Activated CD4-positive, alpha-beta T cell treated with anti-CD3 and anti-CD28 coated beads for 24 hours (primary cell): ENCODE results near the gene UBXN2A.
"Not testable (repeated sequence)": the region's sequence is repeated elsewhere in the genome, so short reads cannot be mapped to it uniquely, and the experiment has no call there.

Source experiments
- DNase-seq, 2 donors: peaks; one replicate each; pipeline ENCODE4 v3.0.0-alpha.2; 2020; ENCODE audit warnings: low read depth in 2 of 2

Gene UBXN2A

DNA sequence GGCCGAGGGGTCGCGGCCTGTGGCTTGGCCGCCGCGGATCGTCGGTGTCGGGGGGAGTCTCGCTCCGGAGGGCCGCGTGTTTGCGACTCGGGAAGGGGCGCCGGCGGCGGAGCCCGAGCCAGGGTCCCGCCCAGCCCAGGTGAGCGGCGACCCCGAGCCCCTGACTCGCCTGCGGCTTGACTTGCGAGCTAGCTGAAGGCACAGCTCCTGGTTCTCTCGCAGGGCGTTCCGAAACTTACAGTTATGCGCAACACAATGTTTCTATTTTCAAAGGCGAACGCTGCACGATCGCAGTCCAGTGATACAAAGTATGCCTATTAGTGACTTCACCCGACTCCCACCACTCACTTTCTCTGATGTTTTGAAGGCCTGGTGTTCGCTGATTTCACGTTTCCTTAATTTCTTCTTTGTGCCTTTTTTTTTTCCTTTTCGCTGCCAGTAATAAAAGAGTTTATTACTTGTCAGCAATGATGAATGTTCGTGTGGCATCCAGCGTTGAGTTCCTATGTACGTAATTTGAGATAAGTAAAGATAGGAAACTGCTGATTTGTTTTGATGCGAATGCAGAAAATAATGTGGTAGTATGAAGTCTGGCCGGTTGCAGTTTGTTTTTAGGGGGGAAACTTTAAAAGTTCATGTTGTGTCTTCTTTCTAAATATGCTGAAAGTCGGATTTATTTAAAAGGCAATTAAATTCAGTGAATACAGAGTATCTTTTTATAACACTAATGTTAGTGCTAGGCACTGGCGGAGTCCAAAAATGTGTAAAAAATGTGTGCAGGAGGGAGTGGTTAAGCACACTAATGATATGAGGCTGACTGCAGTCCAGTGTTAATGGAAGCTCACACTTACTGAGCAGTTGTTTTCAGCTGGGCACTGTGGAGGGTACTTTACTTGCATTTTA, 706 bp downstream of the UBXN2A start:
- no peak for DNase-seq

DNA sequence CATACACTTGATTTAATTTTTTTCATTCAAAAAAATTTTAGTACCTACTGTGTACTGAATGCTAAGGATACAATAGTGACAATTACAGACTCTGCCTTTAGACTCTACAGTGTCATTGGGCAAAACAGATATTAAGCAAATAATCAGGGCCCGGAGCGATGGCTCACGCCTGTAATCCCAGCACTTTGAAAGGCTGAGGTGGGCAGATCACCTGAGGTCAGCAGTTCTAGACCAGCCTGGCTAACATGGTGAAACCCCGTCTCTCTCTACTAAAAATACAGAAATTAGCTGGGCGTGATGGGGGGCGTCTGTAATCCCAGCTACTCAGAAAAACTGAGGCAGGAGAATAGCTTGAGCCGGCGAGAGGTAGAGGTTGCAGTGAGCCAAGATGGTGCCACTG, 1.4 kb downstream of the UBXN2A start:
- DNase-seq: no peak

DNA sequence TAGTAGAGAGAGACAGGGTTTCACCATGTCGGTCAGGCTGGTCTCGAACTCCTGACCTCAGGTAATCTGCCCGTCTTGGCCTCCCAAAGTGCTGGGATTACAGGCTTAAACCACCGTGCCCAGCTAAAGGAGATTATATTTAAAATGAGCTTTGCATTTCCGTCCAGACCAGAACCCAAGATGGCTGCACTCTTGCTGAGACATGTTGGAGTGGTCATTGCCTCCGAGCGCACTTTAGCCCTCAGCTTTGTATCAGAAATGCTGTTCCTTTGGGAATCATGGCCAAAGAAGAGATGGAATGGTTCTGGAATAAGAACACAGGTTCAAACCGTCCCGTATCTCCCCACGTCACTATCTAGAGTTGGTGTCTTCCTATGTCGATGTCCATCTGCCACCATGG, 3.4 kb downstream of the UBXN2A start:
- no peak for DNase-seq

DNA sequence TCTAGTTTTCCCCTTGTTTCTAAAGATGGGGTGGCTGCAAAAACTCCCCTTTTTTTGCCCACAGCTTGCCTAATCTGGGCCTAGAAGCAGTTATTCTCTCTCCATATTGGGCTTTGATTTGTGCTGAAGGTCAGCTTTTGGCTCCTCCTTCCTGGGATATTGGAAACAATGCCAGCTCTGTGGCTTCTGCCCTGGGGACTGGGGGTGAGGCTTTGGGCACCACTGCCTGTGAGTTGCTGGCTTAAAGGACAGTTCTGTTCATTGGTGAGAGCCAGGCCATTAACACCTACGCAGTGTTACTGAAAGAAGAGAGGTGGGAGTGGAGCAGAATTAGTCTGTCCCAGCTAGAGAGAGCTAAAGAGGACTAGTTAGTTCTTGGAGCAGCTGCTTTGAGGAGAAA, 4.3 kb downstream of the UBXN2A start:
- no peak for DNase-seq

DNA sequence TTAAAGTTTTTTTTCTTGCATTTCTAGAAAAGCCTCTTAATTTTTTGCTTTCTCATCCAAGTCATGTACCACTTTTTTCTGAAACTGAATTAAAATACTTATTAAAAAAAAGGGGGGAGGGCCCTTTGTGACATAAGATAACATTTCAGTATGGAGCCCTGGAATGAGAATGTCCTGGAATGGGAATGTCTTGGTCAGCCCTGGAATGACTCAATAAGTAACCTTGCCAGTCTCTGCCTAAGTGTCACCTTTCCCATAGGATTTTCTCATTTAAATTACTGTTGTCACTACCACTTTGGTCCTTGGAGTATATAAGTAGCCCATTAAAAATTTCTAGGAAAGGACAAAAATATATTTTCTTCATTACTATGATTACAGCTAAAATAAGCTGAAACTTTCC, 4.7 kb downstream of the UBXN2A start:
- no peak for DNase-seq

DNA sequence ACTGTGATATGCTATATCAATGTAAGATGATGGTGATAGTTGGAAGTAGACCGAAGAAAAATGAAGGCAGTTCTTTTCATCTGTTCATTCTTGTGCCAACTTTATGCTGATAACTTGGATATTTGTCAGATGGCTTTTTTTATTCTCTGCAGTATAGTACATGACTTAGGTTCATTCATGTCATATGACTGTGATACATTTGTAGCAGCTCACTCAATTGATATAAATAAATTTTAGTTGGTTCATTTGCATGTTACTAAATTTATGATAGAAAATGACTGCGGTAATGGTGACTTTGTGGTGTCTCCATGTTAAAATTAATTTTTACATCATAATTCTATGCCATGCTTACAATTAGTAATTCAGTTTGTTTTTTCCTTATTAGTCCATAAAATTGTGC, 7.1 kb downstream of the UBXN2A start:
- DNase-seq: no peak

DNA sequence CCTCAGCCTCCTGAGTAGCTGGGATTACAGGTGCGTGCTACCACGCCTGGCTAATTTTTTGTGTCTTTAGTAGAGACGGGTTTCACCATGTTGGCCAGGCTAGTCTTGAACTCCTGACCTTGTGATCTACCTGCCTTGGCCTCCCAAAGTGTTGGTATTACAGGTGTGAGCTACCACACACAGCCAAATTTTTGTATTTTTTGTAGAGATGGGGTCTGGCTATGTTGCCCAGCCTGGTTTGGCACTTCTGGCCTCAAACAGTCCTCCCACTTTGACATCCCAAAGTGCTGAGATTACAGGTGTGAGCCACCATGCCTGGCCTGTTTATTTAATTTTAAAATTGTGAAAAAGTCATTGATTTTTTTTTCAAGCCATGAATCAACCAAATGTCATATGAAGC, 12.3 kb downstream of the UBXN2A start:
- not testable (repeated sequence) for DNase-seq

DNA sequence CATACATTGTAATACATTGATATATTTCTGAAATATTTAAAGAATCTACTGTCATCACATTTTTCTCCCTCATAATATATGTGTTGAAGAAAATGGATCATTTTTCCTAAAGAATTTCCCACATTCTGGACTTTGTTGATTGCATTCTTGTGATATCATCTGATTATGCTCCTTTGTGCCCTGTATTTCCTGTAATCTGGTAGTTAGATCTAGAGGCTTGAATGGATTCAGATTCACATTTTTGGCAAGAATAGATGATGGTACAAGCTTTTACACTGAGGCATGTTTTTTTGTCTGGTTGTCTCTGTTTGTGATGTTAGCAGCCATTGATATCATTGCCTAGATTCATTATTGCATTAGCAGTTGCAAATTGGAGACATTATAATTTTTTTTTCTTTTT, 13.4 kb downstream of the UBXN2A start:
- DNase-seq: no peak

DNA sequence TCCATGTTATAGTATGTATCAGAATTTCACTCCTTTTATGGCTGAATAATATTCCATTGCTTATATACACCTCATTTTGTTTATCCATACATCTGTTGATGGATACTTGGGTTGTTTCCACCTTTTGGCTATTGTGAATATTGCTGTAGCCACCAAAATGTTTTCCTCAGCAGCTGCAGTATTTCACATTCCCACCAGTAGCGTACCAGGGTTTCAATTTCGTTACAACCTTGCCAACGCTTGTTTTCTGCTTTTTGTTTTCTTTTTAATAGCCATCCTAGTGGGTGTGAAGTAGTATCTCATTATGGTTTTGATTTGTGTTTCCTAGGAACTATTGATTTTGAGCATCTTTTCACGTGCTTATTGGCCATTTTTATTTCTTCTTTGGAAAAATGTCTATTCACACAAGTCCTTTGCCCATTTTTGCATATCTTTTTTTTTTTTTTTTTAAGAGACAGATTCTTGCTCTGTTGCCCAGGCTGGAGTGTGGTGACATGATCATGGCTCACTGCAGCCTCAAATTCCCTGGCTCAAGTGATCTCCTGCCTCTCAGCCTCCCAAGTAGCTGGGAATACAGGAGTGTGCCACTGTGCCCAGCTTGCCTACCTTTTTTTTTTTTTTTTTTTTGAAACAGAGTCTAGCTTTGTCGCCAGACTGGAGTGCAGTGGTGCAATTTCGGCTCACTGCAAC, 14.2 kb downstream of the UBXN2A start:
- DNase-seq: no peak

DNA sequence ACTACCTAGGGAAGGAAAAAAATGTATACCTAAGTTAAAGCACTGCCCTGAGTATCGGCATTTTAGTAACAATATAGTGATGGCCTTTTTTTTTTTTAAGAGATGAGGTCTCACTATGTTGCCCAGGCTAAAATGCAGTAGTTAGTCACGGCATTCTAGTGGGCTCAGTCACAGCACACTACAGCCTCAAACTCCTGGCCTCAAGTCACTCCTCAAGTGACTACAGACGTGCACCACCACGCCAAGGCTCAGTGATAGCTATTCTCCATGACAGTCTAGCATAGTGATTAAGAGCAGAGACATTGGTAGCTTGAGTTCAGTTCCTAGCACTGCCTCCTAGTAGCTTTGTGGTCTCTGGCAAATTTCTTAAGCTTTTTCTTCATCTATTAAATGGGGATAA, 27.6 kb downstream of the UBXN2A start:
- DNase-seq: no peak

DNA sequence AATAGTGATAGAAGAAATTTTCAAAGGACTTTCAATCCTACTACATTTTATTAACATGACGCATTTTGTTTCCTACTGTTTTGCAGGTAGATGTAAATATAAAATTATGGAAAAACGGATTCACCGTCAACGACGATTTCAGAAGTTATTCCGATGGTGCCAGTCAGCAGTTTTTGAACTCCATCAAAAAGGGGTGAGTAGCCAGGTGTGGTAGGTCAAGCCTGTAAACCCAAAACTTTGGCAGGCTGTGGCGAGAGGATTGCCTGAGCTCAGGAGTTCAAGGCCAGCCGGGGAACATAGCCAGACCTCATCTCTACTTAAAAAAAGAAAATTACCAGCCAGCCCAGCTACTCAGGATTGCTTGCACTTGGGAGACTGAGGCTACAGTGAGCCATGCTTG, 36.6 kb downstream of the UBXN2A start:
- no peak for DNase-seq

DNA sequence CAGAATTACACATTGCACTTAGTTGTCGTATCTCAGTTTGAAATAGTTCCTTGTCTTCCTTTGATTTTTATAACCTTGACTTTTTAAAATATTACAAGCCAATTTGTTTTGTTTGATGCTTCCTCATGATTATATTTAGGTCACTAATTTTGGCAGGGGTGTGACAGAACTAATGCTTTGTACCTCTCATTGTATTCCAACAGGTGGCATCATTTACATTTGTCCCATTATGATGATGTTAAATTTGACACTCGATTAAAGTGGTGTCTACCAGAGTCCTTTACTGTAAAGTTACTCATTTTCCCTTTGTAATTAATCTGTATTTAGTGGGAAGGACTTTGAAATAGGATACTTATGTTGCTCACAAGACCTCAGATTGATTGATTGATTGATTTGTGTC, 48.1 kb downstream of the UBXN2A start:
- no peak for DNase-seq

DNA sequence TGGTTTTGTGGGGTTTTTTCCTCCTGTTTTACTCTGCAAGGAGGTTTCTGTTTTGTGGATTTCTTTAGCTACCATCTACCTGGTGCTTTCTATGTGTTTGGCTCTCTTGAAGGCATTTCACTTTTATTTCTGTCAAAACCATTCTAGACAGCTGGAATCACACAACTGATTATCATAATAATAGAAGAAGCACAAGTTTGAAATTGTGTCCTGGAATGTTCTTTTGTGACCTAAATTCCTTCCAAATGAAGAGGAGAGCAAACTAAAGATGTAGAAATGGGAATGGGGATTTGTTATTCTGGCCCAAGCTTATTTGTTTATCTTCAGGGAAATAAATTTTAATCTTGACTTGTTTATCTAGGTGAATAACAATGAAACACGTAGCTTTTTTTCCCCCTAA, 52.7 kb downstream of the UBXN2A start:
- DNase-seq: no peak

DNA sequence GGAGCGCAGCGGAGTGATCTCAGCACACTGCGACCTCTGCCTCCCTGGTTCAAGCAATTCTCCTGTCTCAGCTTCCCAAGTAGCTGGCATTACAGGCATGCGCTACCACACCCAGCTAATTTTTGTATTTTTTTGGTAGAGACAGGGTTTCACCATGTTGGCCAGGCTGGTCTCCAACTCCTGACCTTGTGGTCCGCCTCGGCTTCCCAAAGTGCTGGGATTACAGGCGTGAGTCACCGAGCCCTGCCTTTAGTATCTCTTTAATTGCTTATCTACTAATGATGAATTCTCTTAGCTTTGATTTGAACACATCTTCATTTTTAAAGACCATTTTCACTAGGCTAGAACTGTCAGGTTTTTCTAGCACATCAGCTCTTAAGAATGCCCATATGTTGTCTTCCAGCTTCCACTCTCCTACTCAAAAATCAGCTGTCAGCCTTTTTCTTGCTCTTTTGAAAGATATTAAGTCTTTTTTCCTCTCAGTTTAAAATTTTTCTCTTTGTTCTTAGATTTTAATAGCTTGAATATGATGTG, 53.5 kb downstream of the UBXN2A start:
- no peak for DNase-seq

DNA sequence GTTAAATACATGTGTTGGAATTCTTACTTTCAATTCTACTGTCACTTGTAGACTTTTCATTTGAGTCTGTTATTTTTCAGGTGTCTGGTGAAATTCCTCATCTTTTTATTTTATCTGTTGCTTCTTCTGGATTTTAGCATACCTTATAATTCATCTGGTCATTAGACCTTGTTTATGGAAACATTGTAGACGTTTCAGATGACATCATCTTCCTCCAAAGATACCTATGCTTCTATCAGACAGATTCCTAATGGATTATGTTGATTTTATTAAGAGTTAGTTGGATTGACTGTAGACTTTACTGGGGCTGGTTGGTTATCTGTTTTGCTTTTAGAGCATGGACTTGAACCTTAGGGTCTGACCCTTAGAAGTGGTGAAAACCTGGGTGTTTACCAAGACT, 54.3 kb downstream of the UBXN2A start:
- DNase-seq: no peak

DNA sequence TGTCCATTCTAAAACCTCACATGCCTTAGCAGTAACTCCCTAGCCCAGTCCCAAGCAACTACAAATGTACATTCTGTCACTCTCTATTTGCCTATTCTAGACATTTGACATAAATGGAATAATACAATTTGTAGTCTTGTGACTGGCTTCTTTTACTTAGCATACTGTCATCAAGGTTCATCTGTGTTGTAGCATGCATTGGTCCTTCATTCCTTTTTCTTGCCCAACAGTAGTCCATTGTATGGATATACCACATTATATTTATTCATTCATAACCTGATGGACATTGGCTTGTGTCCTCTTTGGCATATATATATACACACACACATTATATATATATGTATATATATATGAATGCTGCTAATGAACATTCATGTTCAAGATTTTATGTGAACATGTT, 67.4 kb downstream of the UBXN2A start:
- DNase-seq: no peak

DNA sequence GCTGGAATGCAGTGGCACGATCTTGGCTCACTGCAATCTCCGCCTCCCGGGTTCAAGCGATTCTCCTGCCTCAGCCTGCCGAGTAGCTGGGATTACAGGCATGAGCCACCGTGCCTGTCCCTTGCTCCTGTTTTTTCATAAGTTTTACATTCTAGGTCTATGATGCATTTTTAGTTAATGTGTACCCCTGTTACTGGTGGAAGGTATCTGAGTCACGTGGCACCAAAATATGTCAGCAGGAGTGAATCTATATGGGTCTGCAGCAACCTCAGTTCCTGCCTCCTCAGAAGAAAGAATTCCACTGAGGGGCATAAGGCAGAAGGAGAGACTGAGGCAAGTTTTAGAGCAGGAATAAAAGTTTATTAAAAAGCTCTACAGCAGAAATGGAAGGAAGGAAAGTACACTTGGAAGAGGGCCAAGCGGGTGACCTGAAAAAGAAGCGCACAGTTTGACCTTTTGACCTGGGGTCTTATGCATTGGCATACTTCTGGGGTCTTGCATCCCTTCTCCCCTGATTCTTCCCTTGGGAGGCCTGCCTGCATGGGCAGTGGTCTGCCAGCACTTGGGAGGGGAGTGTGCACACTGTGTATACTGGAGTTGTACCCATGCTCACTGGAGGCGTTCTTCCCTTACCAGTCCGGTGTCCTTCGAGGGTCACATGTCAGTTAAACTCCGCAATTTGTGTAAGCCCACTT, 68.6 kb downstream of the UBXN2A start:
- DNase-seq: no peak

DNA sequence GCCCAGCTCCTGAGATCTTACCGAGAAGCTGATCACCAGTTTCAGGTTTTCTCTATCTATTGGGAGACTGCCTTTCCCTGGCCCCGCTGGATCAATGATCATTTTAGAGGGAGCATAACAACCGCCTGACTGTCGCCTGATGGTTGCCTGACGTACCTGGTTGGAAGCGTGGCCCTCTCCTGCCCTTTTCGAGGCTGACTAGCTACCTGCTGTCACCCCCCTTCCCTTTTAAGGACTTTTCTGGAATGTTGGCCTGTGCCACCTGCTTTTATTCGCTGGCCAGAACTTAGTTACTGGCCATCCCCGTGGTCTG, 69.1 kb downstream of the UBXN2A start:
- no peak for DNase-seq

DNA sequence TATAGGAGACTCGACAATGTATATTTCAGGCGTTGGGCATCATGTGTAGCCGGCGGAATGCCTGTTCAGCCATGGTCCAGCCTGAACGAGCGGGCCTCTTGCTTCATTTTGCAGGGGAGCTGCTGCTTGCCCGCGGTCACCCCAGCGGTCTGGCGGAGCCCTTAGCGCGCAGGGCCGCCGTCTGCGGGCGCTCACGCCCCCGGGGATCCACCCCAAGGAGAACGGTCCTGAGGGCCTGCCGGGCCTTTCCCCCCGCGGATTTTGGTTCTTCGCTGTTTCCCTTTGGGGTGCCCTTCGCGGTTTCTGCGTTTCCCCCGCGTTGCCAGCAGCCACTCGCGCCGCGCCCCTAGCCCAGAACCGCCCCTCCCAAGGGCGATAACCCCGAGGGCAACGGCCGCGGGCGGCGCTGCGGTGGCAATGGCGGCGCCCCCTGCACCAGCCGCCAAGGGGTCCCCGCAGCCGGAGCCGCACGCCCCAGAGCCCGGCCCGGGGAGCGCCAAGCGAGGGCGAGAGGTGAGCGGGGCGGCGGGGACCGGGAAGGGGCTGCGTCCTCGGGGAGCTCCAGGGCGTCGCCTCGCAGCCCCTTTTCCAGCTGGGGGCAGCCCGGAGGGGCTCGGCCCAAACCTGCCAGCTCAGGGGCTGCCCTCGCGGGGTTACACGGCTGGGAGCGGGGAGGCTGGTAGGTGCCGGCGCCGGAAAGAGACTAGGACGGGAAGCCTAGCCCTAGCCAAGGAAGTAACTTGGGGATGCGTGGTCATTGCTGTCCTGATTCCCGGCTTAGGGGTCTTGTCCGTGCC, 69.6 kb downstream of the UBXN2A start, which contains the start of gene MFSD2B:
Gene MFSD2B (plus strand): TSS at position 406 of the 797 bp plus-strand sequence. CDS start 12 bp downstream, at position 418.
- no peak for DNase-seq

DNA sequence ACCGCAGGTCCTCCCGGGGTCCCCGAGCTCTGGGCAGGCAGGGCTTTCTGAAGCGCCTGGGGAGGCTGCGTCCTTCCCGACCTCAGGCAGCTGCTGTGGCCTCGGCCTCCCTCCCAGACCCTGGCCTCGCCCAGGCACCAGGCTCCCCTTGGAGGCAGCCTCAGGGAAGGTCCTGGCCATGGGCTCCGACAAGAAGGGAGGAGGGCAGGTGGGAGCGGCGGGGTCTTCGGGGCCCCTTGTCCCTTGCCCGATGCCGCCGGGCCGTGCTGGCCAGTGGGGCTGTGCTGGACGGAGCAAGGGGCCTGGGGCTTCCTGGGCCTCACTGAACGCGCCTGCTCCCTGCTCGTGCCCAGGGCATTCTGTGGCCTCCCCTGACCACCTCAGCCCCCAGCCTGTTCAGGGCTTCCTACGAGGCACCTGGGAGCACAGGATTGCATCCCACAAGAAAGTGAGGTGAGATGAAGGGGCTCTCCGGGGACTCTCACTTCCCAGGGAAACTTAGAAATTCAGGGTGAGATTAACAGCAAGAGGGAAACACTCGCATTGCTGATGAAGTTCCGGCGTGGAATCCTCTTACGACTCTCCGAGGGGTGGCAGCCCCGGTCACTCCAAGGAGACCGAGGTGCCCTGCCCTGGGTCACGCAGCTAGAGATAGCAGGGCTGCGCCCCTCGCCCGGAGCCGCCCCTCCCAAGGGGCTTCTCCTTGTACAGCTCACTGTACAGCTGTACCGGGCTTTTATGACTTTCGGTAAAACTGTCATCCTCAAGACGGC, 70.4 kb downstream of the UBXN2A start:
- DNase-seq: no peak
